ENCODE data around the gene GFY. TPM values are rescaled to one million over a fixed set of nuclear protein-coding genes. Genes with fewer than 3 reads are reported as not detected.

GFY gene
- polyA plus RNA-seq, 1 donor from 2014 or later: not detected

GRCh38 chr19:49450405-49450804, 25.2 kb downstream of the GFY start:
- H2AFZ ChIP-seq (ENCODE audit: low read depth, low read length): no peak overlapping the region
- TF ChIP-seq EZH2 (IDR thresholded peaks at IDR 0.05; ENCODE audit: borderline replicate concordance, insufficient read depth, low read length, poor library complexity, severe bottlenecking) (no peak), EP300 (conservative IDR thresholded peaks at IDR 0.05; ENCODE audit: poor library complexity, severe bottlenecking) (no peak), SMC3 (conservative IDR thresholded peaks at IDR 0.05; ENCODE audit: poor library complexity) (no peak), POLR2AphosphoS5 (IDR thresholded peaks at IDR 0.05) (no peak), RAD21 (conservative IDR thresholded peaks at IDR 0.05) (no peak), MXI1 (conservative IDR thresholded peaks at IDR 0.05; ENCODE audit: poor library complexity, severe bottlenecking) (no peak), CTCF (IDR thresholded peaks at IDR 0.05; ENCODE audit: poor library complexity, severe bottlenecking) (no peak), REST (IDR thresholded peaks at IDR 0.05; ENCODE audit: borderline replicate concordance) (no peak), TAF1 (IDR thresholded peaks at IDR 0.05; ENCODE audit: low read depth) (no peak)
- peak overlapping the region; percentile 45 for H3K4me2 ChIP-seq (ENCODE audit: low read length)
- H3K9me3 ChIP-seq (ENCODE audit: low read length): no peaks in the 10 kb centered on the region
- no peaks in the 10 kb centered on the region for H3K27me3 ChIP-seq (ENCODE audit: insufficient read depth, low read depth, low read length)
- H3K27ac ChIP-seq (ENCODE audit: low read length): no peak overlapping the region
- H3K4me3 ChIP-seq (ENCODE audit: low read length): peak overlapping the region; percentile 85
- peak overlapping the region; percentile 78 for H3K9ac ChIP-seq (ENCODE audit: low read length)
- H3K79me2 ChIP-seq (replicated peaks; ENCODE audit: insufficient read depth, low read length): peaks cover 6% of the 10 kb centered on the region
- H3F3A ChIP-seq (ENCODE audit: insufficient read depth, low read length, poor library complexity, severe bottlenecking): peaks cover 5% of the 10 kb centered on the region
- no peaks in the 10 kb centered on the region for H4K20me1 ChIP-seq (ENCODE audit: insufficient read depth)
- H3K9me2 ChIP-seq (ENCODE audit: insufficient read depth, low read length): no peaks in the 10 kb centered on the region
- no peaks in the 10 kb centered on the region for H3K36me3 ChIP-seq (ENCODE audit: insufficient read depth, low read length)

GRCh38 chr19:49451430-49452181, 26.4 kb downstream of the GFY start, which contains the start of gene PIH1D1:
Gene PIH1D1, minus strand, starts transcription at chr19:49451814. Its CDS starts 240 bp downstream, at chr19:49451574.
- Histone ChIP-seq H3F3A (ENCODE audit: insufficient read depth, low read length, poor library complexity, severe bottlenecking) (peaks cover 5% of the 10 kb centered on the region), H3K79me2 (replicated peaks; ENCODE audit: insufficient read depth, low read length) (peaks cover 6% of the 10 kb centered on the region), H3K27me3 (ENCODE audit: insufficient read depth, low read depth, low read length) (no peaks in the 10 kb centered on the region), H3K9me3 (ENCODE audit: low read length) (no peaks in the 10 kb centered on the region), H3K4me3 (ENCODE audit: low read length) (peak within 1 kb of the TSS; percentile 85), H3K27ac (ENCODE audit: low read length) (peak within 1 kb of the TSS; percentile 99), H3K36me3 (ENCODE audit: insufficient read depth, low read length) (no peaks in the 10 kb centered on the region), H3K9me2 (ENCODE audit: insufficient read depth, low read length) (no peaks in the 10 kb centered on the region), H4K20me1 (ENCODE audit: insufficient read depth) (no peaks in the 10 kb centered on the region), H3K9ac (ENCODE audit: low read length) (peak within 1 kb of the TSS; percentile 91), H3K4me2 (ENCODE audit: low read length) (peak within 1 kb of the TSS; percentile 45), H2AFZ (ENCODE audit: low read depth, low read length) (peak within 1 kb of the TSS; percentile 94)
- peak; percentile 86 for TF ChIP-seq MXI1 (conservative IDR thresholded peaks at IDR 0.05; ENCODE audit: poor library complexity, severe bottlenecking)
- TF ChIP-seq SMC3 (conservative IDR thresholded peaks at IDR 0.05; ENCODE audit: poor library complexity): peak; percentile 33
- TF ChIP-seq REST (IDR thresholded peaks at IDR 0.05; ENCODE audit: borderline replicate concordance): peak; percentile 54
- peak; percentile 22 for TF ChIP-seq RAD21 (conservative IDR thresholded peaks at IDR 0.05)
- peak; percentile 55 for TF ChIP-seq CTCF (IDR thresholded peaks at IDR 0.05; ENCODE audit: poor library complexity, severe bottlenecking)
- no peak for TF ChIP-seq TAF1 (IDR thresholded peaks at IDR 0.05; ENCODE audit: low read depth)
- TF ChIP-seq EZH2 (IDR thresholded peaks at IDR 0.05; ENCODE audit: borderline replicate concordance, insufficient read depth, low read length, poor library complexity, severe bottlenecking): no peak
- TF ChIP-seq POLR2AphosphoS5 (IDR thresholded peaks at IDR 0.05): peak; percentile 97
- TF ChIP-seq EP300 (conservative IDR thresholded peaks at IDR 0.05; ENCODE audit: poor library complexity, severe bottlenecking): no peak
